NOMO-1 (cell line): Measurements from ENCODE around the gene CLEC19A.

Experiments used
- DNase-seq, 2 experiments: peaks; one replicate each; lab custom pipeline; 2025; ENCODE audit not compliant: unreplicated experiment in 2 of 2; lab: John Stamatoyannopoulos, UW

The CLEC19A gene

DNA sequence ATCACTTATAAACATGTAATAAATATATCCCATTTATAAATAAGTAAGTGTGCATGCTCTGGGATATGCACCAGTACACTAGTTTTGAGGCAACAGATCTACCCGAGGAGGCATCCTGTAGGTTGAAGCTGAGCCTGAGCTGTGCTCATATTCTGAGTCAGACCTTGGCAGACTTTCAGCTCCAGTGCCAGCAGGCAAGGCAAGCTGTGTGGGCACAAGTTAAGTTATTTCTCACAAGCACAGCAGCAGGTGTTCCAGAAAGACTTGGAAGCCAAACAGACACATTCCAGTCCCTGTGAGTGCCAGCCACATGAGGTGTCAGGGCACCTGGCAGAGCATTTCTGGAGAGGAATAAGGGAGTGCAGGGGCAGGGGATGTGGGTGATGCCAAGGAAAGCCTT lies 1.3 kb upstream of the CLEC19A start:
- DNase-seq, result no peak

DNA sequence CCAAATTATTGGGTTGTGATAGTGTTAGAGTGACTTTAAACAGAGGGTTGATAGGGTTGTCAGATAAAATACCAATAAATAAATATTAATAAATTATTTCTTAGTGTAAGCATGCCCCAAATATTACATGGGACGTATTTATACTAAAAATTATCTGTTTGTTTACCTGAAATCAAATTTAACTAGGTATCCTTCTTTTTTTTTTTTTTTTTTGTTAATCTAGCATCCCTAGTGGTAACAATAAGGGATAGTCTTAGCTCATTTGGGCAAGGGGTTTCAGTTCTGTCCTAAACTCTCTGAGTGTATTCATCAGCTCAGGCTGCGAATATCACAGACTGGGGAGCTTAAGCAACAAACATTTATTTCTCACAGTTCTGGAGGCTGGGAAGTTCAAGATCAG lies 1.3 kb downstream of the CLEC19A start:
- DNase-seq, result no peak

DNA sequence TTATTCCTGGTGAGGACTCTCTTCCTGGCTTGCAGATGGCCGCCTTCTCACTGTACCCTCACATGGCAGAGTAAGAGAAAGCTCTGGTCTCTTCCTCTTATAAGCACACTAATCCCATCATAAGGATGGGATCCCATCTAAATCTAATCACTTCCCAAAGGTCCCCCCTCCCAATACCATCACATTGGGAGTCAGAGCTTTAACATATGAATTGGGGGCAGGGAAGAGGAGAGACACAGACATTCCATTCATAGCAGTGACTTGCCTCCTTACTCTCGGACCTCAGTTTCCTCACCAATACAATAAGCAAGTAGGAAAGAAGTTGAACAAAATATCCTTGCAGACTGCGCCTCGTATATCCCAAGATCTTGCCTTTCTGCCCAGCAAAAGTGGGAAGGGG lies 1.7 kb downstream of the CLEC19A start:
- no peak for DNase-seq

DNA sequence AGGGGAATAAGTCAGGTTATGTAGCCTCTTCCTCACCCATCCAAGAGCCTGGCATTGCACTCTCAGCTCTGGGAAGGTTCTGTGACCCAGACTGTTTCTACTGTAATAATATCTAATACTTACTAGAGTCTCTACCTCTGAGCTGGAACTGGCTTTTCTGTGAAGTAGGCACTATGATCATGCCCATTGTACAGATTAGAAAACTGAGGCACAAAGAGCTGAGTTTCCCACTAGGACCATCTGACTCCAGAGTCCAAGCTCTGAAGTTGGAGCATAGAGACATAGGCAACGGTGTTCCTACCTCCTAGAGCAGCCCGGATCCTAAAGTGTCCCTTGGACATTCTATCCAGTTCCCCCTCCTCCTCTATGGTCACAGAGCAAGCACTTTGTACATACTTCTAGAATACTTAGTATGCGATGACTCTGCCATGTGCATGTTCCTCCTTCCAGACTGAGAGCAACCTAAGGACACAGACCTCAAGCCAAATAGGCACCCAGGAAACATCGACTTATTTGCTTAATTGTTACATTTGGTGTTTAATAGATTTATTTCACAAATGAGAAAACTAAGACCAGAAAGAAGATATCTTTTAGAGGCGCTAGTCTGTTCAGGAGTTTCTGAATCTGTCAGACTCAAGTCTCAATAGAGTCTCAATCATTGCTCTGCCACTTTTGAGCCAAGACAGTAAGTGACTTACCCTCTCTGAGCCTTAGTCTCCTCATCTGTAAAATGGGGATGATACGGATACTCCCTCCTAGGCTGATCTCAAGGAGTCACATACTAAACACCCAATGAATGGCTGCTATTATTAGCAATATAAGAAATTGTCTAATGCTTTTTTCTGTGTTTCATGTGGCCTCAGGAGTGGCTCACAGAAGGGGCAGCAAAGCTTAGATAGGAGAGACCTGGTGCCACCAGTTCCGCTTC lies 3.6 kb downstream of the CLEC19A start:
- no peak for DNase-seq

DNA sequence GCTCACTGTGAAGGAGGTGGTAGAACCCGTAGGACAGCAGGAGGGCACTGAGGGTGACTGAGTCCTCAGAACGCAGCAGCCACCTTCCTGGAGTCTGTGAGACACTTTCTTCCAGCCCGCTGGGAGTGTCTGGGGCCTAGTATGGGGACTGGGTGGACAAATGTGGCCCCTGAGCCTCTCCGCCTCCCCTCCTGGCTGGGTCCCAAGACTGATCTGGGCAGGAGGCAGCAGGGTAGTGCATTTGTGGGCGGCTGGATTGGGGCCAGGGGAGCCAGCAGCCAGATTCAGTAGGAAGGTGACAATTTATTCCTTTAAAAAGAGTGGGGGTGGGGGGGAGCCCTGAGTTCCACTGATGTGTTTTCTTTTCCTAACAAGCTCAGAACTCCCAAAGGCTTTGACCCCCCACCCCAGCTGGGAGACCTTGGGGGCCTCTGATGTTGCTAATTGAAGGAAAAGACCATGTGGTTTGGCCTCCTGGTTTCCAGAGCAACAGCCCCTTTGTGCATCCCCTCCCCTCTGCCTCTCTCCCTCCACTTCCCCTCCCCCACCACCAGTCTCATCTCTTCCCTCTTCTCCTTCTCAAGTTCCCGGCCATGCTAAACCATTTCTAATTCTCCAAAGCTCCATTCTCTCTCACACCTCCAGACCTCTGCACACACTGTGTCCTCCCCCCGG lies 4.4 kb downstream of the CLEC19A start:
- DNase-seq, result no peak

DNA sequence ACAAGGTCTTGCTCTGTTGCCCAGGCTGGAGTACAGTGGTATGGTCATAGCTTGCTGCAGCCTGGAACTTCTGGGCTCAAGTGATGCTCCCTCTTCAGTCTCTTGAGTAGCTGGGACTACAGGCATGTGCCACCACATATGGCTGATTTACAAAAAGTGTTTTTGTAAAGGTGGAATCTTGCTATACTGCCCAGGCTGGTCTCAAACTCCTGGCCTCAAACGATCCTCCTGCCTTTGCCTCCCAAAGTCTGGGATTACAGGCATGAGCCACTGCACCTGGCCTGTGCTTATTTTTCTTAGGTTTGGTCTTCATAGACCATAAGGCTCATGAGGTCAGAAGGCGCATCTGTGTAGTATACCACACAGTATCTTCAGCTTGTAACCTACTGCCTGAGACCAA lies 5.3 kb downstream of the CLEC19A start:
- DNase-seq, result no peak

DNA sequence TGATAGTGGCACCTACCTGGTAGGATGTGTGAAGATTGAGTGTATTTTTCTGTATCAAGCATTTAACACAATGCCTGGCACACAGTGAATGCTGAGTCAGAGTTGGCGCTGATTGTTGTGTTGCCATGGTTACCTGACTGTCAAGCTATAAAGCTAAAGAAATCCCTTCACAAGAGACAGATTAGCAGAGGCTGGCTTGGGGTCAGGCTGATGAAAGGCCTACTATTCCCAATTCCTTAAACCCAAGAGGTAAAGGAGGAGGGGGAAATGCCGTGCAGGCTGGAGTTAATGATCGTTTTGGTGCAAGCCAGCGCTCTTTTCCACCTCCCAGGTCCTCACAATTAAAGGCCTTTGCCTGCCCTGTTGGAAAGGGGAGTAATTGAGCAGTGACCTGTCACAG lies 5.9 kb downstream of the CLEC19A start:
- DNase-seq, result peak in 1 of 2 experiments; percentile 13

DNA sequence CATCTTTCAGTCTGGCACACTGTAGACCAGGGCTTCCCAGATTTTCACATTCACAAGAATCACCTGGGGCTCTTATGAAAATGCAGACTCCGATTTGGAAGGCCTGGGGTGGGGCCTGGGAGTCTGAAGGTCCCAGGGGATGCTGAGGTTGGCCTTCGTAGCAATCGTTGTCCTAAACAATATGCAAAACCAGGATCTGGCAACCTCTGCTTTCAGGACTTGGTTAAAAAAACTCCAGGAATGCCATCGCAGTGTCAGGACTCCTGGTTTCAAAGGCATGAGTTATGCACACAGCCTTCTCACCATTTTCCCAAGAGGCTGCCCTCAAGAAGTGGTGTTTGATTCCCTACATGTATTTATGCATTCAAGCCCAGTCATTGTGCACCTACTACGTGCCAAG lies 6.7 kb downstream of the CLEC19A start:
- DNase-seq, result no peak

DNA sequence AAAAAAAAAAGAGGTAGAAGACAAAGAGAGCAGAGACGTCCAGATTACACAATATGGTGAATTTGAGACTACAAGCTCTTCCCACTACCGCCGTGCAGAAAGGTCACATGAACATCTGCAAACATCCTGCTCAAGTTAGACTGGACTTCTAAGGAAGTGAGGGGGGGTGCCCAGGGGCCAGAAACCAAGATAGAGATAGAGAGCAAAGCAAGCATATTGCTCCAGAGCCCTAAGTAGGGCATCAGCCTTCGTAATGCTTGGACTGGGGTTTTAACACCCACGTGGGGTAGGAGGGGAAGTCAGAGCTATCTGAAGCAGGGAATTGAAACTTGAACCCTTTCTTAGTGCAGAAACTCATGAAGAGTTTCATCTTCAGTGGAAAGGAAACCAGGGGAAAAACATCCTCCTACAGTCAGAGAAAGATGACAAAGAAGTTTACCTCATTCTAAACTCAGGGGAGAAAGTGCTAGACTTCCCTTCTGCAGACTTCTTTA lies 8.7 kb downstream of the CLEC19A start:
- DNase-seq, result peak; percentile 91 to 94

DNA sequence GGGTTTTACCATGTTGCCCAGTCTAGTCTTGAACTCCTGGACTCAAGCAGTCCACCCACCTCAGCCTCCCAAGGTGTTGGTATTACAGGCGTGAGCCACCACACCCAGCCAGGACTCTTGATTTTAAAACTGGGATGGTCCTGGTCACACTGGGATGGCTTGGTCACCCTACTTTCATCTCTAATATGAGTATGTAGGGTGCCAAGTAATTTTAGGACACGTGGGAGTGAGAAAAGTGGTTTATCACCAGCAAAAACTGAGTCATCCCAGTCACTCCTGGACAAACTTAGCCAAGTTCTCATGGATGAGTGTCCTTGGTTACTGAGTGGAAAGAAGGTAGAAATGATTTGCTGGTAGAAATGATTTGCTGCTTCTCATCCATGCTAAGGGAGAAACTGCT lies 9.9 kb downstream of the CLEC19A start:
- DNase-seq, result no peak

DNA sequence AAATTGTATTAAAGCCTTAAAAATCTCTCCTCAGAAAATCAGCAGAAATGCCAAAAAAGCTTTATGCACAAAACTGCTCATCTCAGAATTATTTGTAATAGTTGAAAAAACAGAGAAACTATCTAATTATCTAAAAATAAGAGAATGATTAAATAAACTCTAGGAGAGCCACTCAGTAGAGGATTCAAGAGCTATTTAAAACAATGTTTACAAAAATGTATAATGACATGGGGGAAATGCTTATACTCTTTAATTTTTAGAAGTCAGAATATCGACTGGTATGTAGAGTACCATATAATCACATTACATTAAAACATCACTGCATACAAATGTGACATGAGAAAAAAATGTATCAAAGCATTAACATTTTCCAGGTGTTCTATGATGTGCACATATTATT lies 11.9 kb downstream of the CLEC19A start:
- DNase-seq, result no peak

DNA sequence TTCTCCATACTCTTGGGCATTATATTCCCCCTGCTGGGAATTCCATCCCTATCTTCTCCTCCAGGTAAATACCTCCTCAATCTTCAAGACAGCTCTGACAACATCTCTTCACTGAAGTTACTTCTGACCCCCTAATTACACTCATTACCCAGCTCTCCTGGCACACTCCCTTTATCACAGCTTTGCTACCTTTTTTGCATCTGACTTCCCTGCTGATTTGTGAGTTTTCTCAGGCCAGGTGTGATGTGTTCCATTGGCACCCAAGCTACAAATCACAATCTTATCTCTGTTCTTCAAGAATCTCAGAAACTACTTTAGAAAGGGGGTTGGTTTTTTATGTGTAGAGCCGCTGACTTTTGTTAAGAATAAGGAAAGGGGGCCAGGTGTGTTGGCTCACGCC lies 14.0 kb downstream of the CLEC19A start:
- no peak for DNase-seq

DNA sequence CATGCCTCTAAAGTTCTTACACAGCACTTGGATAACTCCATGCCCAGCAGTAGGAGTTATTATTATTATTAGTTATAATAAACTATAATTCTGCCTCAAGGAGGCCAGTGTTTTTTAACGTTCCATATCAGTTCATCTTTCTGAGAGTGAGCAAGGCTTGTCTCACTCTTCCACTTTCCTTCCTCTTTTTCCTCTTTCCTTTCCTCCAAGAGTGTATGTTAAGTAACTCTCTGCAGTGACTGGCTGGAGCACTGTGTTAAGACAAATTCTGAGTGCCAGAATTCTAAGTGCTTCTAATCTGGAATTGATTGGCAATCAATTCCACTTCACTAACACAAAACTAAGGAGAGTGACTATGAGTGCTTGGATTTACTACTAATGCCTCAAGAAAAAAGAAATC lies 16.4 kb downstream of the CLEC19A start:
- DNase-seq, result no peak

DNA sequence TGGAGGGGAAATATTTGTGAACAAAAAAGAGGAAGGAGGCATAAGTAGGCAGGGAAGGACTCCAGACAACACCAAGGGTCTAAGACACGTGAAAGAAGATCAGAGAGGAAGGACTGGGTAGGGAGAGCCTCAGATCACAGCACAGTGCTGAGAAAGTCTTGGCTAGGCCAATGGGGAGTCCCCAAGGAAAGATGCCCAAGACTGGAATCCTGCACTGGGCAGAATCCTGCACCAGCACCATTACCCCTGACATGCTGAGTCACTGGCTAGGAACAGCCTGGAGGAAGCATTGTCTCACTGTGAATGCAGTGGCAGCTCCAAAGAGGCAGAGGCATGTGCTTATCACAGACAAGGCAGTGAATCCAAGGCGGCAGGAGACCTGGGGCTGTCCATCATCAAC lies 19.2 kb downstream of the CLEC19A start:
- DNase-seq, result peak in 1 of 2 experiments; percentile 14

DNA sequence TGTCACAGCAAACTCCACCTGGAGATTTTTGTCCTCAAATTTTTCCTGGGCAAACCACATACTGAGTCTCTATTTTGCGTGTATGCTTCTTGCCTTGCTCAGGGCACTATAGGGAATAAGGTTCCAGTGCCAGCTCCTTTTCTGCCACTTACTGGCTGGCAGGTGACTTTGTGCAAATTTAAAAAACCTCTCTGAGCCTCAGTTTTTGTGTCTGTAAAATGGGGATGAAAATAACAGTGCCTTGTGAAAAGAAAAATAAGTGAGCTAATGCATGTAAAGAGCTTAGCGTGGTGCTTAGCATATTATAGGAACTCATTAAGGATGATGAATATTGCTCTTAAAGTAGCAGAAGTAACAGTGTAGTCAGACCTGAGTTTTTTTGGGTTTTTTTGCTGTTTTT lies 19.9 kb downstream of the CLEC19A start:
- DNase-seq, result no peak

DNA sequence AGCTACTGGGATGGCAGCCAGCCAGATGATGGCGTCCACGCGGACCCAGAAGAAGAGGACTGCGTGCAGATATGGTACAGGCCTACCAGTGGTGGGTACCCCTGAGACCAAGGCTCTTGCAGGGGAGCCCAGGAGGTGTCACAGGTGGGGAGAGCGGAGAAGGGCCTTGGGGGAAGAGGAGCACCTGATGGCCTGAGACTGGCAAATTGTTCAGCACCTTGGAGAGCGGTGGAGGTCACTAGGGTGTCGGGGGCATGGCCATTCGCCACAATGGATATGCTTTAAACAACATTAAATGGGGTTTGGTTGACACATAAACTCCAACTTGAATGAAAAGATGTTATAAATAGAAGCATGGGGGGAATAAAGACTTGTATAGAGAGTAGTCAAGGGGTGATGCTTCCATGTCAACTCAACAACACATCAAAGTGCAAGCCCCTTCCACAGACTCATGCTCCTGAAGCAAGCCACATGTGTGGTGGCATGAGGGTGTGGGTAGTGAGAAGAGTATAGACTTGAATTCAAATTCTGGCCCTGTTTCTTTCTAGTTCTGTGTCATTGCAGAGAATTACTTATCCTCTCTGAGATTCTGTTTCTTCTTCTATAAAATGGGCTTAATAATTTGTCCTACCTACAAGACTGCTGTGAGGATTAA lies 22.2 kb downstream of the CLEC19A start:
- peak in 1 of 2 experiments; percentile 6 for DNase-seq

DNA sequence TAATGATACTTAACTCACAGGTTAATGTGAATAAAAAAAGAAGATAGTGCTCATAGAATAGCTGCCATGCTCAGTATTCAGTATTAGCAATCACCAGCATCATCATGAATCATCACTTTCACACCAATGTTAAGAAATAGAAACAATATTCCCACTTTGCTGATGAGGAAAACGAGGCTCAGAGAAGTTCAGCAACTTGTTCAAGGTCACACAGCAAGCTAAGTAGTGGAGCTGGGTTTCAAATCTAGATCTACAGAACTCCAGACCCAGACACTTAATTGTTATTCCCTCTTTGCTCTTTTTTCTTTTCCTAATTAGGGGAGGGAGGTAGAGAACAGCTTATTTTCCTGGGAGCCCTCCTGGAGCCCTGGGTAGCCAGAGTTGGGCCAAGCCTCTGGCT lies 22.9 kb downstream of the CLEC19A start:
- DNase-seq, result no peak

DNA sequence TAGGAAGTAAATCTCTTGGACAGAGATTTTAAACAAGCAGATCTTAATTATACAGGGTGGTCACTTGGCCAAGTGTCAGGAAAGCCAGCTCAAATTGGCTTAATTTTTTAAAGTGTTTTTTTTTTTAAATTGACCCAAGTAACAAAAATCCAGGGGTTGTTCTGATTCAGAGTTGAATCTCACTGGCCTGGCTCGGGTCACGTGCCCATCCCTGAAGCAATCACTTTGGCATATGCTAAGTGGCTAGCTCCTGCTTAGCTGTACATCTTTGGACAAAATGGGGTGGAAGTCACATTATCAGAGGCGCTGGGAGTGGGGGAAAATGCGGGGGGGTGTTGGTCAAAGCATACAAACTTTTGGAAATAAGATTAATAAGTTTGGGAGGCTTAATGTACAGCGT lies 23.6 kb downstream of the CLEC19A start:
- no peak for DNase-seq

DNA sequence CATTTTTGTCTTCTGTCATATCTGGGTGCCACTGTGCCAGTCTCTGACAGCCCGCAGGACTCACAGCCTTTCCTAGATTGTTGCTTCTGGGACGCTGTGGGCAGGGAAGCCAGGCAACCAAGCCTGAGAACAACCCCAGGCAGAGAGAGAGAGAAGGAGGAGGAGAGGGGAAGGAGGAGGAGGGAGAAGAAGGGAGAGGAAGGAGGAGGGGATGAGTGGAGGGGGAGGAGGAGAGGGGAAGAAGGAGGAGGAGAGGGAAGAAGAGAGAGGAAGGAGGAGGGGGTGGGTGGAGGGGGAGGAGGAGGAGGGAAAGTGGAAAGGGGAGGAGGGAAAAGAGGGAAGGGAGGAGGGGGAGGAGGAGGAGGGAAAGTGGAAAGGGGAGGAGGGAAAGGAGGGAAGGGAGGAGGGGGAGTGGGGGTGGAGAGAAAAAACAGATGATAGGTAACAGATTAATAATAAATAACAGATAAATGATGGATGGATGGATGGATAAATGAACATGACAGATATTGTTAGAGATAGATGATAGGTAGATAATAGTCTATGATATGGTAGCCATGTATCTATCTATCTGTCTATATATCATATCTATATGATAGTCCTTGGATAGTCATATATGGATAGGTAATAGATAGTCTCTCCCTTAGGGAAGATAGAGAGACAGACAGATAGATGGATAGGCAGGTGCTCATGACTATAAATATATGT lies 29.3 kb downstream of the CLEC19A start:
- no peak for DNase-seq

DNA sequence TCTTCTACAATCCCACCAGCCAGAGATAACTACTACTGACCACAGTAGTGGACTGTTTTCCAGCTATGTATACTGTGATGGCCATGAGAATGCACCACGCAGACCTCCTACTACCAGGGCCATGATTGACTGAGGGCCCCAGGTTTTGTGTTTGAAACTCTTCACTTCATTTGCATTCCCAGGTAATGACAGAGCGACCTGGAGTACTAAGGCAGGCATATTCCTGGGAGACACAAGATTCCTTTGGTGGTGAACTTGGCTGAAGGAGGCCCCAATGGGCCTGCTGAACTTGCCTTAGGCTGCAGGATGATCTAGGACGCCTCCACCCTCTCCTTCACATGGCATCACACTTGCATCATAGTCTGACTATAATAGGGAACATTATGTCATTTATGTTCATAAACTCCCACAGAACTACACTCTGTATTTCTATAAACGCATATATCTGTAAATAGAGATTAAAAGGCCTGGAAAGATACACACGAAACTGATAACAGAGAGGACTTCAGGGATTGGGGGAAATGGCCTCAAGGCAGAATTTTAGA lies 30.4 kb downstream of the CLEC19A start:
- DNase-seq, result no peak

DNA sequence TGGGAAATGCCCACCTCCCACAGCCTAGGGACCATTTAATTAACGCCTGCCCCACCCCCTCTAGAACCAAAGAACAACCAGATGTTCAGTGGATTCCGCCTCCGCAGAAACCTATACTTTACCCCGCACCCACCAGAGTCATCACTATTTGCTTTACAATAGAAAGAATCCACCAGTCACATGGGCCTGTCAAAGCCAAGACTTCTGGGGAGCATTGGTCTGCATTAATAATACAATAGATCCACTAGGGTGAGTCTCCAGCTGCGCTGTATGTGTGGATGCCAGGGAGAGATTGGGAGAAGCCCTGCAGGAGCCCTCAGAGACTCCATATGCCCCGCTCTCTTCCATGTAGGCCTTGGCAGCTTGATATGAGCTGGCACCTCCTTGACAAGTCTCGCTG lies 31.3 kb downstream of the CLEC19A start:
- no peak for DNase-seq
